Measurements from ENCODE around the gene SPACA5B.
"Not testable (repeated sequence)": the region's sequence is repeated elsewhere in the genome, so short reads cannot be mapped to it uniquely, and the experiment has no call there.

DNA sequence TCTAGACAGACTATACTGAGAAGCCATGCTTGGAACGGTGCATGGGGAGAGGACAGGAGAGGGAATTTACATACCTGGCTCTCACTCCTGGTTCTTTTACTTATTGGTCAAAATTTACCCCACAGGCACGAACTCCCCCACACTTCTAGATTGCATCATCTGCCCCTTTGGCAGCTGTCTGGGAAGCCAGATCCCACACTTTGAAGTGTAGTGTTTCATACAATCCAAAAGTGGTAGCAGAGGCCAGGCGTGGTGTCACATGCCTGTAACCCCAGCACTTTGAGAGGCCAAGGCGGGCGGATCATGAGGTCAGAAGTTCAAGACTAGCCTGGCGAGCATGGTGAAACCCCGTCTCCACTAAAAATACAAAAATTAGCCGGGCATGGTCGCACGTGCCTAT lies 5.1 kb upstream of the SPACA5B start:
- TF ChIP-seq, protein P1, sequence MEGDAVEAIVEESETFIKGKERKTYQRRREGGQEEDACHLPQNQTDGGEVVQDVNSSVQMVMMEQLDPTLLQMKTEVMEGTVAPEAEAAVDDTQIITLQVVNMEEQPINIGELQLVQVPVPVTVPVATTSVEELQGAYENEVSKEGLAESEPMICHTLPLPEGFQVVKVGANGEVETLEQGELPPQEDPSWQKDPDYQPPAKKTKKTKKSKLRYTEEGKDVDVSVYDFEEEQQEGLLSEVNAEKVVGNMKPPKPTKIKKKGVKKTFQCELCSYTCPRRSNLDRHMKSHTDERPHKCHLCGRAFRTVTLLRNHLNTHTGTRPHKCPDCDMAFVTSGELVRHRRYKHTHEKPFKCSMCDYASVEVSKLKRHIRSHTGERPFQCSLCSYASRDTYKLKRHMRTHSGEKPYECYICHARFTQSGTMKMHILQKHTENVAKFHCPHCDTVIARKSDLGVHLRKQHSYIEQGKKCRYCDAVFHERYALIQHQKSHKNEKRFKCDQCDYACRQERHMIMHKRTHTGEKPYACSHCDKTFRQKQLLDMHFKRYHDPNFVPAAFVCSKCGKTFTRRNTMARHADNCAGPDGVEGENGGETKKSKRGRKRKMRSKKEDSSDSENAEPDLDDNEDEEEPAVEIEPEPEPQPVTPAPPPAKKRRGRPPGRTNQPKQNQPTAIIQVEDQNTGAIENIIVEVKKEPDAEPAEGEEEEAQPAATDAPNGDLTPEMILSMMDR (IDR thresholded peaks at IDR 0.05; ENCODE audit: insufficient read depth, low read length, poor library complexity, severe bottlenecking) = not testable (repeated sequence)
- not testable (repeated sequence) for TF ChIP-seq EZH2phosphoT487 (conservative IDR thresholded peaks at IDR 0.05; ENCODE audit: low read length)
